ENCODE results near the gene HNRNPUL2. TPM values are rescaled to one million over a fixed set of nuclear protein-coding genes. Genes with fewer than 3 reads are reported as not detected.

Gene HNRNPUL2
- total and polyA plus RNA-seq, 10 donors = 26.4 to 62.8 (median 46.0) TPM

GRCh38 chr11:62707277-62707861 is 19.9 kb downstream of the HNRNPUL2 start, which contains the start of the genes BSCL2 and GNG3:
TSS of gene BSCL2 (minus strand) at chr11:62707424. CDS start at chr11:62707195, 229 bp downstream.
TSS of gene GNG3 (plus strand) at chr11:62707676. CDS start at chr11:62708296, 620 bp downstream.
- TF ChIP-seq CTCF (IDR thresholded peaks at IDR 0.05 in 8 of 11, conservative IDR thresholded peaks at IDR 0.05 in 3 of 11) (no peak), POLR2AphosphoS5 (IDR thresholded peaks at IDR 0.05) (peak in 1 of 3 donors; percentile 61)
- no peaks in the 10 kb centered on the region for H3K27me3 ChIP-seq (replicated peaks in 1 of 7)
- H3K27ac ChIP-seq = peak within 1 kb of the TSS; percentile 93 to 99 (median 97)
- 82 to 97% (median 86%) methylated on average over 8 to 10 of the region's 10 CpGs for WGBS, 5 donors
- peaks cover 0 to 27% (median 18%) of the 10 kb centered on the region in 6 donors for H3K36me3 ChIP-seq
- peak; percentile 84 for DNase-seq
- peak within 1 kb of the TSS; percentile 67 to 94 (median 84) for H3K4me3 ChIP-seq
- peaks cover 34 to 84% (median 53%) of the 10 kb centered on the region in 6 donors for H3K4me1 ChIP-seq
- intact Hi-C loops (cut with DNase I; ENCODE audit: low total_unique reads) = no loop called here
- no peaks in the 10 kb centered on the region for H3K9me3 ChIP-seq

DNA sequence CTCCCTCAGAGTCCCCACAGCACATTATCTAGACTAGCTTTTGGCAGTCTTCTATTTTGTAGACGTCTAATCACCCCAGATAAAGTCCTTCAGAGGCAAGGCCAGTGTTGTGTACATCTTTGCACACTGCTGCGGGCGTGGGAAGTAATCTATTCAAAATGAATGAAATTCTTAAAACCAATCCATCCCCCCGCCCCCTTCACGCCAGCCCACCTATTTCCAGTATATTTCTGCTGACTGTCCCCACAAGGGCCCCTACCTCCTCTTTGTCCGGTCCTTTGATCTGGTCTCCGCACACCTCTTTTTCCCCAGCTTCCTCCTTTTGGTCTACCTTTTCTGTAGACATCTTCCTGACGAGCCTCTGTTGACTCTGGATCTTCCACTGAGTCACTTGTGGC is 20.4 kb downstream of the HNRNPUL2 start:
- intact Hi-C loops (cut with DNase I; ENCODE audit: low total_unique reads) = no loop called here
- Histone ChIP-seq H3K4me3 (peak overlapping the region in 7 of 8 donors; percentile 67 to 94 (median 81)), H3K27ac (peak overlapping the region; percentile 48 to 86 (median 78)), H3K36me3 (peaks cover 0 to 27% (median 12%) of the 10 kb centered on the region in 6 donors), H3K9me3 (no peaks in the 10 kb centered on the region), H3K4me1 (peaks cover 34 to 79% (median 51%) of the 10 kb centered on the region in 6 donors), H3K27me3 (replicated peaks in 1 of 7) (no peaks in the 10 kb centered on the region)
- DNase-seq = no peak
- no peak for TF ChIP-seq POLR2AphosphoS5 (IDR thresholded peaks at IDR 0.05)
- TF ChIP-seq POLR2A (IDR thresholded peaks at IDR 0.05) = no peak
- no peak for TF ChIP-seq CTCF (IDR thresholded peaks at IDR 0.05 in 8 of 11, conservative IDR thresholded peaks at IDR 0.05 in 3 of 11)
- 77 to 88% (median 86%) methylated on average over 8 of the region's 8 CpGs for WGBS, 5 donors

GRCh38 chr11:62705880-62706849 is 21.1 kb downstream of the HNRNPUL2 start:
- Histone ChIP-seq H3K36me3 (peaks cover 0 to 27% (median 8%) of the 10 kb centered on the region in 6 donors), H3K9me3 (no peaks in the 10 kb centered on the region), H3K4me1 (peaks cover 34 to 79% (median 51%) of the 10 kb centered on the region in 6 donors), H3K27me3 (replicated peaks in 1 of 7) (no peaks in the 10 kb centered on the region), H3K27ac (peak overlapping the region; percentile 48 to 86 (median 78)), H3K4me3 (peak overlapping the region; percentile 67 to 94 (median 84))
- WGBS, 5 donors = 7 to 13% (median 8%) methylated on average over 25 to 73 of the region's 73 CpGs
- peak in 3 of 11 experiments; percentile 13 to 33 (median 14) for TF ChIP-seq CTCF (IDR thresholded peaks at IDR 0.05 in 8 of 11, conservative IDR thresholded peaks at IDR 0.05 in 3 of 11)
- peak; percentile 83 to 92 (median 88) for TF ChIP-seq POLR2AphosphoS5 (IDR thresholded peaks at IDR 0.05)
- peak in 1 of 3 donors; percentile 20 for TF ChIP-seq POLR2A (IDR thresholded peaks at IDR 0.05)
- intact Hi-C loops (cut with DNase I; ENCODE audit: low total_unique reads) = no loop called here
- DNase-seq = peak; percentile 99

All from spleen (tissue), 11 donors.